Hepatocyte (in vitro differentiated cells): ENCODE data around the gene DEPP1.

Experiments used
- EZH2 ChIP-seq: fragments of 200-600 bp; sonication (generic); IDR thresholded peaks from 2 replicates; pipeline ENCODE4 v1.6.1; 2016; ENCODE audit warnings: antibody characterized with exemption, mild to moderate bottlenecking, borderline replicate concordance
- EZH2phosphoT487 ChIP-seq: fragments of 200-600 bp; sonication (generic); IDR thresholded peaks from one replicate; pipeline ENCODE4 v1.6.1; 2018; ENCODE audit warnings: antibody characterized with exemption, mild to moderate bottlenecking, low read depth, moderate library complexity; ENCODE audit not compliant: unreplicated experiment, severe bottlenecking
- TF ChIP-seq, protein P1 (sequence below): fragments of 200-600 bp; sonication (generic); IDR thresholded peaks from 2 replicates; pipeline ENCODE4 v1.5.1; 2016; ENCODE audit warnings: antibody characterized with exemption, mild to moderate bottlenecking; ENCODE audit not compliant: poor library complexity

GRCh38 chr10:45008524-45009161, 30.0 kb upstream of the DEPP1 start:
- TF ChIP-seq, protein P1, sequence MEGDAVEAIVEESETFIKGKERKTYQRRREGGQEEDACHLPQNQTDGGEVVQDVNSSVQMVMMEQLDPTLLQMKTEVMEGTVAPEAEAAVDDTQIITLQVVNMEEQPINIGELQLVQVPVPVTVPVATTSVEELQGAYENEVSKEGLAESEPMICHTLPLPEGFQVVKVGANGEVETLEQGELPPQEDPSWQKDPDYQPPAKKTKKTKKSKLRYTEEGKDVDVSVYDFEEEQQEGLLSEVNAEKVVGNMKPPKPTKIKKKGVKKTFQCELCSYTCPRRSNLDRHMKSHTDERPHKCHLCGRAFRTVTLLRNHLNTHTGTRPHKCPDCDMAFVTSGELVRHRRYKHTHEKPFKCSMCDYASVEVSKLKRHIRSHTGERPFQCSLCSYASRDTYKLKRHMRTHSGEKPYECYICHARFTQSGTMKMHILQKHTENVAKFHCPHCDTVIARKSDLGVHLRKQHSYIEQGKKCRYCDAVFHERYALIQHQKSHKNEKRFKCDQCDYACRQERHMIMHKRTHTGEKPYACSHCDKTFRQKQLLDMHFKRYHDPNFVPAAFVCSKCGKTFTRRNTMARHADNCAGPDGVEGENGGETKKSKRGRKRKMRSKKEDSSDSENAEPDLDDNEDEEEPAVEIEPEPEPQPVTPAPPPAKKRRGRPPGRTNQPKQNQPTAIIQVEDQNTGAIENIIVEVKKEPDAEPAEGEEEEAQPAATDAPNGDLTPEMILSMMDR, result peak; percentile 86
- TF ChIP-seq EZH2 (no peak), EZH2phosphoT487 (no peak)
